ENCODE results near the gene ZBTB46. TPM values are rescaled to one million over a fixed set of nuclear protein-coding genes. Genes with fewer than 3 reads are reported as not detected.
"Not testable (repeated sequence)": the region's sequence is repeated elsewhere in the genome, so short reads cannot be mapped to it uniquely, and the experiment has no call there.

Gene ZBTB46
- total and polyA plus RNA-seq, 5 donors: 6.7 to 18.1 (median 15.8) TPM

- no peaks in the 10 kb centered on the region for H3K27me3 ChIP-seq (ENCODE audit: control insufficient read depth, insufficient read depth)
- no peaks in the 10 kb centered on the region for H3K4me1 ChIP-seq (ENCODE audit: control insufficient read depth, insufficient read depth, low read length)
- no peak overlapping the region for H3K4me3 ChIP-seq (ENCODE audit: low read length)
- H3K27ac ChIP-seq (ENCODE audit: low read length): no peak overlapping the region
- no peaks in the 10 kb centered on the region for H3K9me3 ChIP-seq (ENCODE audit: control insufficient read depth, low read length)
- ATAC-seq (no peak), DNase-seq (no peak)
- intact Hi-C loops (cut with DNase I): no loop called here
- WGBS: 91% methylated on average over 9 of the region's 9 CpGs
Observed at GRCh38 chr20:63809856-63810255, 21.2 kb downstream of the ZBTB46 start.

GRCh38 chr20:63808964-63809674, 21.9 kb downstream of the ZBTB46 start:
- Histone ChIP-seq H3K27ac (ENCODE audit: low read length) (no peak overlapping the region), H3K4me3 (ENCODE audit: low read length) (no peak overlapping the region), H3K27me3 (ENCODE audit: control insufficient read depth, insufficient read depth) (no peaks in the 10 kb centered on the region), H3K9me3 (ENCODE audit: control insufficient read depth, low read length) (no peaks in the 10 kb centered on the region), H3K4me1 (ENCODE audit: control insufficient read depth, insufficient read depth, low read length) (no peaks in the 10 kb centered on the region)
- ATAC-seq (no peak), DNase-seq (peak in 1 of 3 donors; percentile 45)
- 93% methylated on average over 31 of the region's 31 CpGs for WGBS
- intact Hi-C loops (cut with DNase I): no loop called here

GRCh38 chr20:63808145-63808724, 22.8 kb downstream of the ZBTB46 start:
- no peak overlapping the region for H3K4me3 ChIP-seq (ENCODE audit: low read length)
- peak in 1 of 2 donors; percentile 23 for ATAC-seq
- H3K9me3 ChIP-seq (ENCODE audit: control insufficient read depth, low read length): no peaks in the 10 kb centered on the region
- no peaks in the 10 kb centered on the region for H3K4me1 ChIP-seq (ENCODE audit: control insufficient read depth, insufficient read depth, low read length)
- 91% methylated on average over 38 of the region's 38 CpGs for WGBS
- no peaks in the 10 kb centered on the region for H3K27me3 ChIP-seq (ENCODE audit: control insufficient read depth, insufficient read depth)
- intact Hi-C loops (cut with DNase I): no loop called here
- H3K27ac ChIP-seq (ENCODE audit: low read length): no peak overlapping the region
- peak in 2 of 3 donors; percentile 26 to 61 for DNase-seq

GRCh38 chr20:63807654-63808053, 23.4 kb downstream of the ZBTB46 start:
- WGBS: 92% methylated on average over 23 of the region's 23 CpGs
- ATAC-seq (peak in 1 of 2 donors; percentile 9), DNase-seq (no peak)
- Histone ChIP-seq H3K27me3 (ENCODE audit: control insufficient read depth, insufficient read depth) (no peaks in the 10 kb centered on the region), H3K9me3 (ENCODE audit: control insufficient read depth, low read length) (no peaks in the 10 kb centered on the region), H3K4me1 (ENCODE audit: control insufficient read depth, insufficient read depth, low read length) (no peaks in the 10 kb centered on the region), H3K27ac (ENCODE audit: low read length) (no peak overlapping the region), H3K4me3 (ENCODE audit: low read length) (no peak overlapping the region)
- intact Hi-C loops (cut with DNase I): no loop called here

GRCh38 chr20:63804308-63804636, 26.8 kb downstream of the ZBTB46 start:
- peak in 1 of 3 donors; percentile 24 for DNase-seq
- intact Hi-C loops (cut with DNase I): no loop called here
- ATAC-seq: peak in 1 of 2 donors; percentile 8
- H3K27me3 ChIP-seq (ENCODE audit: control insufficient read depth, insufficient read depth): no peaks in the 10 kb centered on the region
- H3K4me1 ChIP-seq (ENCODE audit: control insufficient read depth, insufficient read depth, low read length): no peaks in the 10 kb centered on the region
- no peak overlapping the region for H3K27ac ChIP-seq (ENCODE audit: low read length)
- no peak overlapping the region for H3K4me3 ChIP-seq (ENCODE audit: low read length)
- WGBS: 93% methylated on average over 8 of the region's 8 CpGs
- no peaks in the 10 kb centered on the region for H3K9me3 ChIP-seq (ENCODE audit: control insufficient read depth, low read length)

GRCh38 chr20:63802469-63803240, 28.4 kb downstream of the ZBTB46 start:
- intact Hi-C loops (cut with DNase I): no loop called here
- H3K27me3 ChIP-seq (ENCODE audit: control insufficient read depth, insufficient read depth): no peaks in the 10 kb centered on the region
- H3K27ac ChIP-seq (ENCODE audit: low read length): no peak overlapping the region
- no peaks in the 10 kb centered on the region for H3K9me3 ChIP-seq (ENCODE audit: control insufficient read depth, low read length)
- no peaks in the 10 kb centered on the region for H3K4me1 ChIP-seq (ENCODE audit: control insufficient read depth, insufficient read depth, low read length)
- no peak for ATAC-seq
- peak in 1 of 3 donors; percentile 38 for DNase-seq
- no peak overlapping the region for H3K4me3 ChIP-seq (ENCODE audit: low read length)
- WGBS: 94% methylated on average over 51 of the region's 51 CpGs

- DNase-seq; H3K4me1 ChIP-seq (ENCODE audit: control insufficient read depth, insufficient read depth, low read length); H3K27me3 ChIP-seq (ENCODE audit: control insufficient read depth, insufficient read depth); H3K9me3 ChIP-seq (ENCODE audit: control insufficient read depth, low read length); intact Hi-C loops (cut with DNase I); H3K27ac ChIP-seq (ENCODE audit: low read length); H3K4me3 ChIP-seq (ENCODE audit: low read length); ATAC-seq: not testable (repeated sequence)
- 100% methylated on average over 2 of the region's 2 CpGs for WGBS
Observed at GRCh38 chr20:63801174-63801573, 29.9 kb downstream of the ZBTB46 start.

GRCh38 chr20:63800411-63800810, 30.7 kb downstream of the ZBTB46 start:
- intact Hi-C loops (cut with DNase I); DNase-seq; H3K4me1 ChIP-seq (ENCODE audit: control insufficient read depth, insufficient read depth, low read length); H3K4me3 ChIP-seq (ENCODE audit: low read length); H3K9me3 ChIP-seq (ENCODE audit: control insufficient read depth, low read length); ATAC-seq; H3K27ac ChIP-seq (ENCODE audit: low read length); H3K27me3 ChIP-seq (ENCODE audit: control insufficient read depth, insufficient read depth): not testable (repeated sequence)
- 91% methylated on average over 27 of the region's 27 CpGs for WGBS

- H3K4me1 ChIP-seq (ENCODE audit: control insufficient read depth, insufficient read depth, low read length); intact Hi-C loops (cut with DNase I); H3K4me3 ChIP-seq (ENCODE audit: low read length); H3K27me3 ChIP-seq (ENCODE audit: control insufficient read depth, insufficient read depth); H3K9me3 ChIP-seq (ENCODE audit: control insufficient read depth, low read length); H3K27ac ChIP-seq (ENCODE audit: low read length); ATAC-seq: not testable (repeated sequence)
- 68% methylated on average over 5 of the region's 5 CpGs for WGBS
- peak in 1 of 3 donors; percentile 17 for DNase-seq
Observed at GRCh38 chr20:63799127-63799526, 31.9 kb downstream of the ZBTB46 start.

GRCh38 chr20:63797175-63797574, 33.9 kb downstream of the ZBTB46 start:
- H3K27ac ChIP-seq (ENCODE audit: low read length); intact Hi-C loops (cut with DNase I); ATAC-seq; H3K4me1 ChIP-seq (ENCODE audit: control insufficient read depth, insufficient read depth, low read length); H3K4me3 ChIP-seq (ENCODE audit: low read length); H3K9me3 ChIP-seq (ENCODE audit: control insufficient read depth, low read length); DNase-seq; H3K27me3 ChIP-seq (ENCODE audit: control insufficient read depth, insufficient read depth): not testable (repeated sequence)
- WGBS: 77% methylated on average over 3 of the region's 3 CpGs

- Histone ChIP-seq H3K4me1 (ENCODE audit: control insufficient read depth, insufficient read depth, low read length) (peaks cover 3% of the 10 kb centered on the region), H3K4me3 (ENCODE audit: low read length) (no peak overlapping the region), H3K27ac (ENCODE audit: low read length) (no peak overlapping the region), H3K9me3 (ENCODE audit: control insufficient read depth, low read length) (no peaks in the 10 kb centered on the region), H3K27me3 (ENCODE audit: control insufficient read depth, insufficient read depth) (no peaks in the 10 kb centered on the region)
- no peak for ATAC-seq
- WGBS: 93% methylated on average over 30 of the region's 30 CpGs
- intact Hi-C loops (cut with DNase I): no loop called here
- DNase-seq: no peak
Observed at GRCh38 chr20:63795178-63795830, 35.8 kb downstream of the ZBTB46 start.
